DMS 273 (cell line): Measurements from ENCODE around the gene FNBP1L.

Experiments
- DNase-seq: peaks from one replicate; lab custom pipeline; 2025; ENCODE audit not compliant: unreplicated experiment; lab: John Stamatoyannopoulos, UW

The FNBP1L gene

DNA sequence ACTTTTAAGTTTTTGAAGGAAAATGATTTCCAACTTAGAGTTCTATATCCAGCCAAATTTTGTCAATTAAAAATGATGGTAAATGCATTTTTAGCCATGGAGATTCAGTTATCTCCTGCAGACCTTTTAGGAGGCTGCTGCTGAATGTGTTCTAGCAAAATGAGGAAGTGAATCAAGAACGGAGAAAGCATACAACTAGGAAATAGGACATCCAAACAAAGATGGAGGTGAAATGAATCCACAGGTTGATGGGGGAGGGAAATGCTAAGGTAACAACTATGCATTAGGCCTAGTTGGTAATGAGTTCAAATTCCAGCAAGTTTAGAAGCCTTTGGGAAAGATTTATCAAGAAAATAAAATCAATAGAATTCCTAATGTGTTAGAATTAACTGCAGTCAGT lies 80.5 kb downstream of the FNBP1L start:
- no peak for DNase-seq

DNA sequence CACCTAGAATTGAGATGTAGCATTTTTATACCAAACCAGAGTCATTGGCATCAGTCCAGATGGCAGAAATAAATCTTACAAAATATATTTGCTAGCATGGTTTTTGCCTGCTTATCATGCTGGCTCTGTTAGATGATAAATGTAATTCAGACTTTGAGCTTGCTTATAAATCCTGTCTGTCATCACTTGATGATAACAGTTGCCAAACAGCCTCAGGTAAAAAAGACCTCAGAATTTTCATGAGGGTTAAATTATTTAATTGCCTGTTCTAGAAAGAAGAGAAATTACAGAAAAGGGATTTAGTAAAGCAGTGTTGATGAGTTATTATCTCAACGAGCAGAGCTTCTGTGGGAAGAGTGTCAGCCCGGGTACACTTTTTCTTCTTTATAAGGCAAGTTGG lies 83.3 kb downstream of the FNBP1L start:
- DNase-seq: no peak

DNA sequence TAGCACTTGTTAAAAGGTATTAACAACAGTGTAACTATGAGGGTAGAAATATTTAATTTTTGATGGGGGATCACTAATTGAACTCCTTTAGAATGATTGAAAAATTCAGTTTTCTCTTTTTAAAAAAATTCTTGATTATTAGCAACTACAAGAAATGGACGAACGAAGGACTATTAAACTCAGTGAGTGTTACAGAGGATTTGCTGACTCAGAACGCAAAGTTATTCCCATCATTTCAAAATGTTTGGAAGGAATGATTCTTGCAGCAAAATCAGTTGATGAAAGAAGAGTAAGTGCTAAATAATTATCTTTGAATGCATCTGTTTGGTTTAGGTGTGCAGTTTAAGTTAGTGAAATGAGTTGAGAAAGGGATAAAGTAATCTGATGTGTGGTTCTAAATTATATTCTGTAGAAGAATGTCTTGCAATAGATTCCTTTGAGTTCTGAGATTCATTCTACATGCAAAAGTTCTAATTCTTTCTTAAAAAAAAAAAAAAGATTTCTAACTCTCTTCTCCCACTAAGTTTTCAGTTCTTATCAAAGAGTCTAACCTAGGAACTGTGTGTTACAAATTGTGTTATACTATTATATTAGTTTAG lies 85.0 kb downstream of the FNBP1L start:
- no peak for DNase-seq

DNA sequence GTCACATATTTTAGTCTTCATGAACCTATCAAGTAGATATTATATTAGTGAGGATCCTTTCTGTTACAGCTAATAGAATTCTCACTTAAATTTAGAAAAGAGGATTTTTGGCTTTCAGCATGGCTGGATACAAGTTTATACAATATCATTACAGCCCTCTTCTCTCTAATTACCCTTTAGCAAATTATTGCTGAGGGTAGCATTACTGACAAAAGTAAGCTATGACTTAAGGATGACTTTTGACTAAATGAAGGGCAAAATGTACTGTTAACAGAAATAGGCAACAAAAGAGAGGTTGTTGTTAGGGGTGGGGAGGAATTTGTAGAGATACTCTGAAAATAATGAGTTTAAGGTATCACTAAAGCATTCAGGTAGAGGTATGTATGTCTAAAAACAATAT lies 85.8 kb downstream of the FNBP1L start:
- DNase-seq: no peak

GRCh38 chr1:93537396-93537795 lies 89.5 kb downstream of the FNBP1L start:
- no peak for DNase-seq

GRCh38 chr1:93537924-93538323 lies 90.0 kb downstream of the FNBP1L start:
- no peak for DNase-seq

DNA sequence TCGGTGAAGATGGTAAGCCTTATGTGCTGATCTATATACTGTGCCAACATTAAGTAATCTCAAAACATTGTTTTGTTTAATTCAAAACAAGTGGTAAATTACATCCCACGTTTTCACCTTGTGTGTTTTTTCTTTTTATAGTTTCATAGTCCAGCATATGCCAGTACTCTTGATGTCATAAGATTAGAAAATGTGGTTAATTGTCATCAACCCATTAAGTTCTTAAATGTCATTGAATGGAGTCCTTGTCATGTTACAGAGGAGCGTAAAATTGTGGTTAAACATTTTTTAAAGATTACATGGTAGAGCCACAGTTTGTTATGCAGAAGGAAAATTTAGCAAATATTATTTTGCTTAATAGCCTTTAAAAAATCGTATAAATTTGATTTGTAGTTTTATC lies 93.1 kb downstream of the FNBP1L start:
- DNase-seq: no peak

GRCh38 chr1:93542398-93542797 lies 94.5 kb downstream of the FNBP1L start:
- no peak for DNase-seq

GRCh38 chr1:93546162-93546863 lies 98.4 kb downstream of the FNBP1L start:
- DNase-seq: no peak

DNA sequence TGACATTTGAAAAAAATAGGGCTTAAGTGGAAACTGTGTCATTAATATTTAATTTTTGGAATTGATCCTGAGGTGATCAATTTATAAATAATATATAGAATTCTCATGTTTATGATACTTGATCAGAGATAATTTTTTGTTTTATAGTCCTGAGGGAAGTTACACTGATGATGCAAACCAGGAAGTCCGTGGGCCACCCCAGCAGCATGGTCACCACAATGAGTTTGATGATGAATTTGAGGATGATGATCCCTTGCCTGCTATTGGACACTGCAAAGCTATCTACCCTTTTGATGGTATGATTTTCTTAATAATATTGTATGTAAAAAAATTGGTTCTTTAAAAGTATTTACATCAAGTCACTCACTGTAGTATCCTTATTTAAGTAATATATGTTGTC lies 101.2 kb downstream of the FNBP1L start:
- DNase-seq: no peak

DNA sequence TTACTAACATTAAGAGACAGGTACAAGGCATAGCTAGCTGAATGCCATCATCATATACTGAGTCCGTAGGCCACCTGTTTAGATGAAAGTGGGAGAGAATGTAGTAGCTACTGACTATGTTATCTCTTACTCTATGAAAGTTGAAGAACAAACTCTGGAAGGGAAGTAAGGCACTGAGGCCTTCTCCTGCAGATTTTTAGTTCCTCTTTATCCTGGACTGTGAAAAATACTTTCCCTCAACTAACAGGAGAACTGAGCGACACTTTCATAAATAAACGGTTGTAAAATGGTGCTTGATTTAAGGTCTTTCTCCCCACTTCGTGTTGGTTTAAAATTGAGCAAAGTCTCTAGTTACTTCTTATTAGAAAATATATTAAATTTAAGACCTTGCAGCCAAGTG lies 101.9 kb downstream of the FNBP1L start:
- no peak for DNase-seq

- peak; percentile 85 for DNase-seq
Observed at GRCh38 chr1:93552741-93553455, 105.0 kb downstream of the FNBP1L start.

DNA sequence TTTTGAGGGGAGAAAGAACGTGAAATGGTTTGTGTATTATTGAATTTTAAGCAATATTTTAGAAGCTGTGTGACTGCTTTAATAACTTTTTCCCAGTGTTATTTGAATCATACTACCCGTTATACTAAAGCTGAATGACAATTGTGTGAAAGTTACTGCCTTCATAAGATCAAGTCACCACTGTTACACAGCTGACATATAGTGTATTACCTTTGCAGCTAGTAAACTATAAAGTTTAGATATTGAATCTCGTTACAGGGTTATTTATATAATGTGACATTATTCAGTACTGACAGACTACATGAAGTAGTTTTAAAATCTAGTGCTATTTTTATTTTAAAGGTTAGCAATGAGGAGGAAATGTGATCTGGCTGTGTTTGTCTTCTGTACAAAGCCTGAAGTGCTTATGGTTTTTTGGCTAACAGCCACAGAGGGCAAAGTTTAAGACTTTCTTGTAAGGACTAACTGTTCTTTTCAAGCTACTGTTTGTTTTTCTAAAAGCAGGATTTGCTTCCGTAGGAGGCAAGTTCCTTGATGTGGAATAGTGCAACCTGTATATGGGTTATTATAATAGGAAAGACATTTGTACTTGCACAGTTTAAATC lies 106.1 kb downstream of the FNBP1L start:
- peak; percentile 50 for DNase-seq

GRCh38 chr1:93554883-93555872 lies 107.3 kb downstream of the FNBP1L start:
- no peak for DNase-seq

- DNase-seq: peak; percentile 77
Observed at GRCh38 chr1:93556291-93556690, 108.4 kb downstream of the FNBP1L start.

DNA sequence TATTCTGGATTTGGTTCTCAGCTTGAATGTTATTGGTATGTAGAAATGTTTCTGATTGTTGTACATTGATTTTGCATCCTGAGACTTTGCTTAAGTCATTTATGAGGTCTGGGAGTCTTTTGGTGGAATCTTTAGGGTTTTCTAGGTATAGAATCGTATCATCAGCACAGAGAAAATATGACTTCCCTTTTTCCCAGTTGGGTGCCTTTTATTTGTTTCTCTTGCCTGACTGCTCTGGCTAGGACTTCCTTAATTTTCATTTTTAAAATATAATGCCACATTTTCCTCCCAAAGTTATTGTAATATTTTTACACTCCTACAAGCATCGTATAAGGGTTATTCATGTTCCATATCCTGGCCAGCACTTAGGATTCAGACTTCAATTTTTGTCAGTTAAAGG lies 111.1 kb downstream of the FNBP1L start:
- DNase-seq: no peak

DNA sequence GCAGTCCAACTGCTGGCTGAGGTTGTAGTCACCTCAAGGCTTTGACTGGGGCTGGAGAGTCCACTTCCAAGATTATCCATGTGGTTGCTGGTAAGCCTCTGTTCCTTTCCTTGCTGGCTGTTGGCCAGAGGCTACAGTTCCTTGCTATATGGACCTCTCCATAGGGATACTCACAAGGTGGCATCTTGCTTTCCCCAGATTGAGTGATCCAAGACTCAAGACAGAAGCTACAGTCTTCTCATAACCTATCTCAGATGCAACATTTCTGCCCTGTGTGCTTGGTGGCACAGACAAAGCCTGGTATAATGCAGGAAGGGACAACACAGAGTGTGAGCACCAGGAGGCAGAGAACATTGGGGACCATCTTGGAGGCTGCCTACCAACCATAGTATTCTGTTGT lies 111.8 kb downstream of the FNBP1L start:
- DNase-seq: no peak

GRCh38 chr1:93565496-93566206 lies 117.7 kb downstream of the FNBP1L start:
- no peak for DNase-seq

DNA sequence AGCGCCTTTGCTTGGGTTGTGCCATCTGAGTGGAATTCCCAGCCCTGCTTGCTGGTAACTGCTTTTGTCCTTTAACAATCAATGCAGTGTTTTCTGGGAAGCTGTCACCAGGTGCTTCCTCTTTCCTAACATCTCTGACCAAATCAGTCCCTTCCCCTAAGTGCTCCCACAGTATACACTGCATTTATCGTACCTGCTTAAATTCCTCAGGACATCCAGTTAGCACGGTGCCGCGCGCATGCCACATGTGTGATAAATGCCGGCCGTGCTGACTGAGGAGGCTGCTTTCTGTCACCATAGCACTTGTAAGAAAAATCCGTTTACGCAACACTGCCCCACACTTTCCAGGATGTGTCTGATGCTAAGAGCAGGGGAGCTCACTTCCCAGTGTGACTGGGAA lies 118.3 kb downstream of the FNBP1L start:
- no peak for DNase-seq

- DNase-seq: no peak
Observed at GRCh38 chr1:93567255-93567918, 119.5 kb downstream of the FNBP1L start.
